B cell (primary cell): ENCODE data around the gene LAMA2.

ENCODE experiments used
- EZH2 ChIP-seq: IDR thresholded peaks from 2 replicates; pipeline ENCODE4 v1.6.1; 2012; ENCODE audit warnings: borderline replicate concordance, low read depth, mild to moderate bottlenecking, moderate library complexity, low read length; ENCODE audit not compliant: insufficient read depth, poor library complexity, severe bottlenecking
- TF ChIP-seq, protein P1 (sequence below): fragments of 200-600 bp; IDR thresholded peaks from one replicate; pipeline ENCODE4 v1.8.0; 2022; ENCODE audit warnings: antibody characterized with exemption, mild to moderate bottlenecking

DNA sequence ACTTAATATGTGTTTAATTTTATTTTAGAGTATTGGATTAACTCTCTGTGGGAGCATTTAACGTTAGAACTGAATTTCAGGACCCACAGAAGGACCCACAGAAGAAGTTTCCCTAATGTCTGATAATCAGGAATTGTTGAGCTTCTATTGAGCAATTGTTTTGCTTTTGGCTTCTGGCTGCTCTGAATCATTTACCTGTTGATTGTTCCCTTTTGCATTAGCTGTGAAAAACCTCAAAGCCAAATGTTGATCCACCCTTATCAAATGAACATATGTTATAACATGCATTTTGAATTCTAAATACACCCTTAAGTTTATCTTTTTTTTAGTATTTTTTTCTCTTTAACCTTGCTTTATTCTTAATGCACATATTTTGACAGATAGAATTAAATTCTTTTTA lies 393.5 kb downstream of the LAMA2 start:
- TF ChIP-seq, protein P1, sequence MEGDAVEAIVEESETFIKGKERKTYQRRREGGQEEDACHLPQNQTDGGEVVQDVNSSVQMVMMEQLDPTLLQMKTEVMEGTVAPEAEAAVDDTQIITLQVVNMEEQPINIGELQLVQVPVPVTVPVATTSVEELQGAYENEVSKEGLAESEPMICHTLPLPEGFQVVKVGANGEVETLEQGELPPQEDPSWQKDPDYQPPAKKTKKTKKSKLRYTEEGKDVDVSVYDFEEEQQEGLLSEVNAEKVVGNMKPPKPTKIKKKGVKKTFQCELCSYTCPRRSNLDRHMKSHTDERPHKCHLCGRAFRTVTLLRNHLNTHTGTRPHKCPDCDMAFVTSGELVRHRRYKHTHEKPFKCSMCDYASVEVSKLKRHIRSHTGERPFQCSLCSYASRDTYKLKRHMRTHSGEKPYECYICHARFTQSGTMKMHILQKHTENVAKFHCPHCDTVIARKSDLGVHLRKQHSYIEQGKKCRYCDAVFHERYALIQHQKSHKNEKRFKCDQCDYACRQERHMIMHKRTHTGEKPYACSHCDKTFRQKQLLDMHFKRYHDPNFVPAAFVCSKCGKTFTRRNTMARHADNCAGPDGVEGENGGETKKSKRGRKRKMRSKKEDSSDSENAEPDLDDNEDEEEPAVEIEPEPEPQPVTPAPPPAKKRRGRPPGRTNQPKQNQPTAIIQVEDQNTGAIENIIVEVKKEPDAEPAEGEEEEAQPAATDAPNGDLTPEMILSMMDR = no peak
- TF ChIP-seq EZH2 = no peak
